ENCODE results near the gene SV2B.

Gene SV2B

GRCh38 chr15:91168457-91168856 is 68.4 kb downstream of the SV2B start (continued):
- TF ChIP-seq PRDM2 (tag by site-specific recombination; IDR thresholded peaks at IDR 0.05; ENCODE audit: borderline replicate concordance), result no peak
- TF ChIP-seq GLI4 (tag by site-specific recombination; IDR thresholded peaks at IDR 0.05), result no peak

- H3K4me3 ChIP-seq (ENCODE audit: low read depth, low read length), result no peak overlapping the region
- H3K36me3 ChIP-seq (ENCODE audit: control insufficient read depth in 2 of 2, insufficient read depth in 1 of 2, low read length in 2 of 2), result no peaks in the 10 kb centered on the region
- H3K4me1 ChIP-seq (ENCODE audit: control insufficient read depth, insufficient read depth, low read length), result no peaks in the 10 kb centered on the region
- ChIA-PET POLR2A (no interaction called here), CTCF (interaction anchor here (0.8 to 1.3 kb wide), 2 partner anchors 115 to 122 kb away, joined by 4 read pairs; no protein-coding TSS in a partner anchor)
- no peak overlapping the region for H3K27ac ChIP-seq (ENCODE audit: extremely low read depth, low read depth, low read length)
- peaks cover 3% of the 10 kb centered on the region; the same call in 1 of the 2 replicates for H3K9me3 ChIP-seq (ENCODE audit: control insufficient read depth, insufficient read depth, low read depth, low read length)
- no peak for TF ChIP-seq ZBTB7A (tag by site-specific recombination; IDR thresholded peaks at IDR 0.05; ENCODE audit: low read depth)
- TF ChIP-seq GLIS2 (tag by site-specific recombination; IDR thresholded peaks at IDR 0.05), result no peak
- TF ChIP-seq ZNF239 (tag by site-specific recombination; IDR thresholded peaks at IDR 0.05), result no peak
- no peak for TF ChIP-seq ZNF610 (tag by site-specific recombination; IDR thresholded peaks at IDR 0.05; ENCODE audit: borderline replicate concordance)
- no peak for TF ChIP-seq PRDM6 (tag by site-specific recombination; IDR thresholded peaks at IDR 0.05)
- no peak for TF ChIP-seq PRDM1 (tag by site-specific recombination; IDR thresholded peaks at IDR 0.05)
- TF ChIP-seq ZFP37 (tag by site-specific recombination; IDR thresholded peaks at IDR 0.05), result no peak
- TF ChIP-seq ZNF398 (tag by site-specific recombination; IDR thresholded peaks at IDR 0.05), result no peak
- TF ChIP-seq ZNF184 (tag by site-specific recombination; IDR thresholded peaks at IDR 0.05), result no peak
- no peak for TF ChIP-seq ZNF518A (tag by site-specific recombination; conservative IDR thresholded peaks at IDR 0.05; ENCODE audit: low read depth)
- TF ChIP-seq ZBTB8A (tag by site-specific recombination; IDR thresholded peaks at IDR 0.05), result no peak
These were observed 71.3 kb downstream of the SV2B start for GRCh38 chr15:91171334-91171733.
